Vagina (tissue), 2 donors: ENCODE results near the gene KCNT2. TPM values are rescaled to one million over a fixed set of nuclear protein-coding genes. Genes with fewer than 3 reads are reported as not detected.

ENCODE experiments used
- microRNA-seq: library from miRNA; unstranded; fragments of <30 nt; microRNA quantifications from one replicate; pipeline ENCODE4, GENCODE V29; 2017; ENCODE audit warnings: borderline number of aligned reads, borderline replicate concordance
- small RNA-seq: library from RNA; depleted of rRNA; stranded (forward); fragments of <200 nt; gene quantifications from one replicate; pipeline ENCODE3, GENCODE V24; 2016
- total RNA-seq: library from RNA; depleted of rRNA; stranded (reverse); fragments of >200 nt; gene quantifications from one replicate; pipeline ENCODE4 v1.2.3, GENCODE V29; 2016

KCNT2 gene
- total RNA-seq, 1 donor from 2014 or later = 1.2 TPM

Small RNAs within 50 kb of the gene (microRNA-seq; reads per million reads assigned to microRNA genes)
- gene MIR4735 = not detected

Small RNAs within 50 kb of the gene (small RNA-seq; reads per million reads assigned to genes)
- not detected for gene MIR4735

Other genes with a start within 250 kb of the KCNT2 start
- 36.8 TPM for gene CFH, start 43.6 kb upstream of the KCNT2 start, total RNA-seq
- not detected for gene CFHR3, start 166.4 kb upstream of the KCNT2 start, total RNA-seq
- gene CFHR1, start 211.3 kb upstream of the KCNT2 start, total RNA-seq = not detected